HG02852 (cell line): ENCODE data around the gene ACVR1B.

Experiments used
- ATAC-seq: cut with Tn5 transposase; IDR thresholded peaks from one replicate; pipeline ENCODE4 v1.9.1; 2021; ENCODE audit warnings: mild to moderate bottlenecking, moderate library complexity; ENCODE audit not compliant: unreplicated experiment

The ACVR1B gene

GRCh38 chr12:52019113-52019770 is 67.7 kb downstream of the ACVR1B start:
- ATAC-seq = no peak

- peak; percentile 37 for ATAC-seq
Measured at GRCh38 chr12:52020539-52021336, 69.2 kb downstream of the ACVR1B start.

GRCh38 chr12:52022841-52023181 is 71.3 kb downstream of the ACVR1B start:
- ATAC-seq = no peak

GRCh38 chr12:52023182-52023975 is 71.9 kb downstream of the ACVR1B start:
- ATAC-seq = no peak

- no peak for ATAC-seq
Measured at GRCh38 chr12:52023976-52024688, 72.6 kb downstream of the ACVR1B start.

- ATAC-seq = no peak
Measured at GRCh38 chr12:52024845-52025230, 73.3 kb downstream of the ACVR1B start.

- no peak for ATAC-seq
Measured at GRCh38 chr12:52026263-52026662, 74.8 kb downstream of the ACVR1B start.

GRCh38 chr12:52027085-52027843 is 75.8 kb downstream of the ACVR1B start:
- ATAC-seq = no peak

GRCh38 chr12:52029685-52030084 is 78.2 kb downstream of the ACVR1B start:
- no peak for ATAC-seq

- no peak for ATAC-seq
Measured at GRCh38 chr12:52032446-52032803, 80.9 kb downstream of the ACVR1B start.

GRCh38 chr12:52032804-52033445 is 81.4 kb downstream of the ACVR1B start:
- peak; percentile 95 for ATAC-seq

- ATAC-seq = no peak
Measured at GRCh38 chr12:52033446-52034140, 82.1 kb downstream of the ACVR1B start.

GRCh38 chr12:52035190-52035589 is 83.7 kb downstream of the ACVR1B start:
- ATAC-seq = no peak

GRCh38 chr12:52035926-52036325 is 84.4 kb downstream of the ACVR1B start:
- ATAC-seq = no peak

- ATAC-seq = peak; percentile 41
Measured at GRCh38 chr12:52036587-52037171, 85.2 kb downstream of the ACVR1B start.

GRCh38 chr12:52037248-52037861 is 85.9 kb downstream of the ACVR1B start:
- no peak for ATAC-seq

GRCh38 chr12:52038447-52038846 is 86.9 kb downstream of the ACVR1B start:
- ATAC-seq = no peak

- no peak for ATAC-seq
Measured at GRCh38 chr12:52041035-52041434, 89.5 kb downstream of the ACVR1B start.
